Heart left ventricle (tissue), 16 donors: ENCODE results near the gene NDUFAF3. TPM values are rescaled to one million over a fixed set of nuclear protein-coding genes. Genes with fewer than 3 reads are reported as not detected.

ENCODE experiments used
- ATAC-seq, 4 donors: fragments of 200-7000 bp; cut with Tn5 transposase; one replicate each; pipeline ENCODE4 v1.9.1; 2020 to 2022; ENCODE audit warnings: moderate library complexity in 4 of 4, mild to moderate bottlenecking in 3 of 4, moderate number of reproducible peaks in 1 of 4
- DNase-seq, 5 donors: peaks; one replicate each; pipeline ENCODE4 v3.0.0-alpha.2; 2020
- H3K27ac ChIP-seq, 12 donors: fragments of 200-600 bp; sonication (generic) in 4 of 12; one replicate each; pipeline versions ENCODE4 v1.5.0 to v1.8.0; 2016 to 2022; ENCODE audit warnings: mild to moderate bottlenecking in 2 of 12
- H3K27me3 ChIP-seq, 9 donors: fragments of 200-600 bp; sonication (generic) in 2 of 9; one replicate each; pipeline versions ENCODE4 v1.5.1 to v1.8.0; 2016 to 2022; ENCODE audit warnings: mild to moderate bottlenecking in 3 of 9
- H3K36me3 ChIP-seq, 9 donors: fragments of 200-600 bp; sonication (generic) in 2 of 9; one replicate each; pipeline versions ENCODE4 v1.5.0 to v1.8.0; 2018 to 2022; ENCODE audit warnings: mild to moderate bottlenecking in 2 of 9
- H3K4me1 ChIP-seq, 12 donors: fragments of 200-600 bp; sonication (generic) in 4 of 12; one replicate each; pipeline versions ENCODE4 v1.5.0 to v1.8.0; 2016 to 2022; ENCODE audit warnings: mild to moderate bottlenecking in 3 of 12
- H3K4me3 ChIP-seq, 12 donors: fragments of 200-600 bp; sonication (generic) in 4 of 12; one replicate each; pipeline versions ENCODE4 v1.5.0 to v1.8.0; 2017 to 2022; ENCODE audit warnings: mild to moderate bottlenecking in 9 of 12, moderate library complexity in 4 of 12
- H3K9me3 ChIP-seq, 12 donors: fragments of 200-600 bp; sonication (generic) in 4 of 12; one replicate each; pipeline versions ENCODE4 v1.5.0 to v1.8.0; 2016 to 2022; ENCODE audit warnings: mild to moderate bottlenecking in 1 of 12
- CTCF ChIP-seq, 12 donors: fragments of 200-600 bp; sonication (generic) in 4 of 12; IDR thresholded peaks; one replicate each; pipeline versions ENCODE4 v1.5.0 to v1.8.0; 2018 to 2022; ENCODE audit warnings: antibody characterized with exemption in 12 of 12, mild to moderate bottlenecking in 5 of 12
- POLR2A ChIP-seq, 2 donors: fragments of 450-650 bp; IDR thresholded peaks; one replicate each; pipeline ENCODE4 v1.6.1; 2017; ENCODE audit warnings: antibody characterized with exemption in 2 of 2, mild to moderate bottlenecking in 2 of 2, moderate library complexity in 2 of 2
- WGBS, 4 donors: extraction: QIAGEN DNeasy Blood & Tissue Kit in 2 of 4; methylation state at CpG; one replicate each; pipeline versions ENCODE4 v1.1.5 to v1.1.7; 2013 to 2018; 5-methylcytosine and 5-hydroxymethylcytosine counted together
- intact Hi-C, 10 donors: fragments of 100-400 bp; cut with DNase I; formaldehyde crosslinking; loops; one replicate each; pipeline versions ENCODE4 v1.11.1 to v1.14.2; 2022
- long read RNA-seq, 3 donors: library from polyadenylated mRNA; unstranded; transcript quantifications; one replicate each; pipeline ENCODE4 v2.0.0, GENCODE V29; 2020 to 2021
- polyA plus RNA-seq, 2 donors: library from polyadenylated mRNA; stranded (reverse); fragments of 200-250 nt; gene quantifications; one replicate each; pipeline ENCODE4 v1.2.3, GENCODE V29; 2013
- total RNA-seq, 9 donors: library from RNA; depleted of rRNA in 2 of 9; stranded (reverse); fragments of >200 nt in 2 of 9; fragmentation: NEBNext Ultra II Directional in 3 of 9; extraction: Animal tissue kit (Norgen Biotek cat#: 25700) in 3 of 9; gene quantifications; one replicate each; pipeline versions ENCODE4 v1.1.0 to v1.2.4, GENCODE V29; 2016 to 2023
- donor health status: ischemic (EF 13 %, LVEDD 7.1; RV severe dilation, severe dysfunction).
- donor health status: healthy with polysubstance abuse.
- donor health status: DM: no; HTN: yes; CAD: no.
- donor health status: DM: no; HTN: no; CAD: no.
- donor health status: ischemic (EF 25% LVEDD 6.9; RV normal size, moderate dysfunction).
- donor health status: ischemic (EF 25% LVEDD 5.7; RV mildly dilated, moderate dysfunction).
- donor health status: healthy.
- donor health status: DM: yes; HTN: yes; CAD: no.
- donor health status: ischemic (EF 35%, LVEDD 5.7; RV mildly dilated, moderate dysfunction).
- donor health status: nonischemic (EF 11% LVEDD 7.7; RV severe dilation, severe dysfunction).
- donor health status: DM: yes; HTN: yes; CAD: no.
- donor health status: PGD.
- donor health status: ischemic (EF 29% LVEDD 5.4; RV normal size, mild dysfunction).
- donor health status: nonischemic (EF 23%, LVEDD 6.1; RV moderate dilation, normal function).

NDUFAF3 gene
- 100 to 1,000 TPM; 140 to 308 (median 160) TPM for total RNA-seq
- 100 to 1,000 TPM; 119 to 273 TPM for polyA plus RNA-seq
- long read RNA-seq, donor 1, transcript NDUFAF3-202 (5 exons, 2,012 nt): major isoform, 176 of 208 reads
- long read RNA-seq, donor 1, partial matches to known transcripts: 5 of 208 reads
- long read RNA-seq, donor 1, other reads (novel, unspliced or antisense): 26 of 208 reads
- long read RNA-seq, donor 2, transcript NDUFAF3-202 (5 exons, 2,012 nt): major isoform, 271 of 324 reads
- long read RNA-seq, donor 2, partial matches to known transcripts: 8 of 324 reads
- long read RNA-seq, donor 2, other reads (novel, unspliced or antisense): 39 of 324 reads
- long read RNA-seq, donor 3, transcript NDUFAF3-202 (5 exons, 2,012 nt): major isoform, 130 of 161 reads
- long read RNA-seq, donor 3, partial matches to known transcripts: 4 of 161 reads
- long read RNA-seq, donor 3, other reads (novel, unspliced or antisense): 26 of 161 reads

DNA sequence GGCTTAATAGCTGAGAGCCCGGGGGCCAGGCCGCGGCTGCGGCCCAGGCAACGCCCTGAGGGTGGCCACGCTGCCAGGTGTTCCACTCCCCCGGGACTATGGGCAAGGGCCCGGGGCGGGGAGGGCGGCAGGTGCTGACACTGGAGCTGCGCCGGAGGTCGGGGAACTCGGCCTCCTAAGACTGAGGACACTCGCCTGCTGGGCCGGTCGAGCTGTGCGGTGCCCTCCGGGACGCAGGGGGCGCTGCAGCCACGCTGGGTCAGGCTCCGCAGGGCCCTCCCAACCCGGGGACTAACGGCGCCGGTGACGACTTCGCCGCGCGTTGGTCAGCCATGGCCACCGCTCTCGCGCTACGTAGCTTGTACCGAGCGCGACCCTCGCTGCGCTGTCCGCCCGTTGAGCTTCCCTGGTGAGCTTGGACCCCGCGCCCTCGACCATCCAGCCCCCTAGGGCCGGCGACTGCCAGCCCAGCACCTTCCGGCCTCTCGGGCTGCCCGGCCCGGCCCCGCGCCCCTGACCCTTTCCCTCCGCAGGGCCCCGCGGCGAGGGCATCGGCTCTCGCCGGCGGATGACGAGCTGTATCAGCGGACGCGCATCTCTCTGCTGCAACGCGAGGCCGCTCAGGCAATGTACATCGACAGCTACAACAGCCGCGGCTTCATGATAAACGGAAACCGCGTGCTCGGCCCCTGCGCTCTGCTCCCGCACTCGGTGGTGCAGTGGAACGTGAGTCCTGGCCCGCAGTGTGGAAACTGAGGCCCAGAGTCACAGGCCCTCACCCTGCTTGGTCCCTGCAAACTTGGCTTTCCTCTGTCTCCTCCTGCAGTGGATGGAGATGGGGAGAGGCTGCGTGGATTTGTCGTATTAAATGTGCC lies at the start of gene NDUFAF3:
Gene NDUFAF3 (plus strand): TSS at position 309 of the 875 bp plus-strand sequence. CDS start 24 bp downstream, at position 333.
- peak within 1 kb of the TSS; percentile 99 to 100 (median 100) for H3K27ac ChIP-seq
- H3K9me3 ChIP-seq: no peaks in the 10 kb centered on the region
- H3K4me3 ChIP-seq: peak within 1 kb of the TSS; percentile 76 to 100 (median 92)
- H3K4me1 ChIP-seq: peaks cover 0 to 75% (median 41%) of the 10 kb centered on the region in 12 donors
- H3K27me3 ChIP-seq: no peaks in the 10 kb centered on the region
- WGBS, 4 donors: 1% methylated on average over 36 to 83 of the region's 83 CpGs
- DNase-seq (peak; percentile 93 to 97 (median 94)), ATAC-seq (peak; percentile 64 to 87 (median 84))
- intact Hi-C loops: loop anchor here in 2 of 10 donors (2.0 to 10.0 kb wide), 2 partner anchors 33 to 73 kb away; partner anchors contain the start of gene QRICH1 (in 1 of the 2)
- TF ChIP-seq CTCF (IDR thresholded peaks at IDR 0.05) (peak; percentile 89 to 100 (median 98)), POLR2A (IDR thresholded peaks at IDR 0.05) (peak; percentile 20 to 35)
- peaks cover 0 to 43% (median 42%) of the 10 kb centered on the region in 9 donors for H3K36me3 ChIP-seq

GRCh38 chr3:48974076-48974864 lies 47.7 kb upstream of the NDUFAF3 start:
- intact Hi-C loops: no loop called here
- no peak for DNase-seq
- no peak for ATAC-seq
- TF ChIP-seq CTCF (IDR thresholded peaks at IDR 0.05): no peak
- TF ChIP-seq POLR2A (IDR thresholded peaks at IDR 0.05): no peak
- no peak overlapping the region for H3K4me3 ChIP-seq
- no peaks in the 10 kb centered on the region for H3K9me3 ChIP-seq
- H3K27ac ChIP-seq: no peak overlapping the region
- peaks cover 8 to 99% (median 98%) of the 10 kb centered on the region in 9 donors for H3K36me3 ChIP-seq
- WGBS, 4 donors: 87 to 92% (median 91%) methylated on average over 10 of the region's 10 CpGs
- H3K4me1 ChIP-seq: no peaks in the 10 kb centered on the region
- no peaks in the 10 kb centered on the region for H3K27me3 ChIP-seq

GRCh38 chr3:48979451-48979850 lies 42.5 kb upstream of the NDUFAF3 start:
- Histone ChIP-seq H3K9me3 (no peaks in the 10 kb centered on the region), H3K27me3 (no peaks in the 10 kb centered on the region), H3K4me3 (no peak overlapping the region), H3K36me3 (peaks cover 6 to 99% (median 98%) of the 10 kb centered on the region in 9 donors), H3K27ac (no peak overlapping the region), H3K4me1 (peaks cover 0 to 8% (median 0%) of the 10 kb centered on the region in 12 donors)
- no peak for TF ChIP-seq CTCF (IDR thresholded peaks at IDR 0.05)
- TF ChIP-seq POLR2A (IDR thresholded peaks at IDR 0.05): no peak
- DNase-seq (no peak), ATAC-seq (no peak)
- 73 to 93% (median 91%) methylated on average over 3 of the region's 3 CpGs for WGBS, 4 donors
- intact Hi-C loops: no loop called here
